HG02759 (cell line): ENCODE data around the gene DLST.

Experiments
- ATAC-seq: cut with Tn5 transposase; IDR thresholded peaks from one replicate; pipeline ENCODE4 v1.9.1; 2021; ENCODE audit warnings: mild to moderate bottlenecking, moderate library complexity; ENCODE audit not compliant: unreplicated experiment

Gene DLST

GRCh38 chr14:74881431-74882102, at the start of gene DLST:
DLST (plus strand) TSS chr14:74881916; CDS start chr14:74881954, 38 bp downstream.
- peak; percentile 96 for ATAC-seq

DNA sequence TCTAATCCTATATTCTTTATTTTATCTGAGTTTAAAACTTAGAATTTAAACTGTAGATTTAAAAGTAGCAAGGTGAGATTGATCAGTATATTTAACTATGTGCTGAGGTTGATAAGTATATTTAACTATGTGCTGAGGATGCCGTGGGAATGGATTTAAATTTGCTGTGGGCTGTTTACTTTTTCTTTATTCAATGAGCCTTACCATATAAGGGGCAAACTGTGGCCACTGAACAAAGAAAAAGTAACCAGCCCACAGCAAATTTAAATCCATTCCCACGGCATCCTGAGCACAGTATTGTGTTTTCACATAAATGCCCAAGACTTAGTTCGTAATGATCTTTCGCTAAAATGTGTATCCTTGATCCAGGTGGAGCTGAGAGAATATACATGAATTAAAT, 48.9 kb upstream of the DLST start:
- no peak for ATAC-seq

DNA sequence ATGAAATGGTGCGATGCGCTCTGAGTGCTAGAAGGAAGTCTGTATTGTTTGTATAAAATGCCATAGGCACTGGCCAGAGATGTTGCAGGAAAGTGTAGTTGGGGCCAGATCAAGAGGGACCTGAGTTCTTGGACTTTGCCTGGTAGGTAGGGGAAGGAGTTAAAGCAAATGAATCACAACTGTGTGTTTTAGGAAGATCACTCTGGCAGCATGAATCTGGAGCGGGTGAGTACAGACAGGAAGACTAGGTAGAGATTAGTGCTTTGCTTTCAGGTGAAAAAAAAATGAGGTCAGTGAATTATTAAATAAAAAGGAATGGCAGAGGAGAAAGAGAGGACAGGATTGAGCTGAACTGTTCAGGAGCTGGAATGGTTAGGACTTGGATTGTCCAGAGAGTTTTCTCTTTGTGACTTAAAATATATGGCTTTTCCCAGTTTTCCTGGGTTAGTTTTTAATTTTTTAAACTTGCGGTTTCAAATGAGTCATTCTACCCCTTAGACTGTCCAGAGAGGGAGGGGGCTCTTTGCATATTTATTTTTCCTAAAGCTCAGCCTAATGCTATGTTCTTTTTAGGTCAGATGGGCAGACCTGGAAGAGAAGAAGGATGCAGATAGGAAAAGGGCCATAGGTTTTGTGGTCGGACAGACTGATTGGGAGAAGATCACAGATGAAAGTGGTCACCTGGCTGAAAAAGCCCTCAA, 46.9 kb upstream of the DLST start:
- ATAC-seq: no peak

DNA sequence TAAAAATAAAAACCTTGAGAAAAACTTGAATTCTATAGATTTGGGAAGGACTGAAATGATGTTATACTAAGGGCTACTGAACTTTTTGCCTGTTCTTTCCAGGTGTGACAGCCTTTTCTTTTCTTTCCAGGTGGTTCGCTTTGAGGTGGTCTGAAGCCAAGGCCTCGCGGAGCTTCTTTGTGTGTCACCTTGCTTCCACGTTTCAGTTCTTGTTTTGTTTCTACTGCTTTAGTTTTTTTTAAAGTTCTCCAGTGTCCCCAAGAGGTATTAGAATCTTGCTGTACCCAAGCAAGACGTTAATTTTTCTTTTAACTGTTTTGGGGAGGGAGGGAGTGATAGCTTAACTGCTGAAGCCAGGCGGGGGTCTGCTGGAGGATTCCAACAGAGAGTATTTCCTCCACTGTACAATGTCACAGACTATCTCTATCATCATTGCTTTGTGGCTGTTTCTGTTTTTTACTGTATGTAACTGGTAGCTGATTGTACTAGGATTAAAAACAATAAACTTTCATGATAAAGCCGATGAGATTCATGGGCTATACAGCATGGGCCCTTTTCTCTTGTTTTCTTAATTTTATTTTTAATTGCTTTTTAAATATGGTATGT, 46.0 kb upstream of the DLST start:
- ATAC-seq: no peak

DNA sequence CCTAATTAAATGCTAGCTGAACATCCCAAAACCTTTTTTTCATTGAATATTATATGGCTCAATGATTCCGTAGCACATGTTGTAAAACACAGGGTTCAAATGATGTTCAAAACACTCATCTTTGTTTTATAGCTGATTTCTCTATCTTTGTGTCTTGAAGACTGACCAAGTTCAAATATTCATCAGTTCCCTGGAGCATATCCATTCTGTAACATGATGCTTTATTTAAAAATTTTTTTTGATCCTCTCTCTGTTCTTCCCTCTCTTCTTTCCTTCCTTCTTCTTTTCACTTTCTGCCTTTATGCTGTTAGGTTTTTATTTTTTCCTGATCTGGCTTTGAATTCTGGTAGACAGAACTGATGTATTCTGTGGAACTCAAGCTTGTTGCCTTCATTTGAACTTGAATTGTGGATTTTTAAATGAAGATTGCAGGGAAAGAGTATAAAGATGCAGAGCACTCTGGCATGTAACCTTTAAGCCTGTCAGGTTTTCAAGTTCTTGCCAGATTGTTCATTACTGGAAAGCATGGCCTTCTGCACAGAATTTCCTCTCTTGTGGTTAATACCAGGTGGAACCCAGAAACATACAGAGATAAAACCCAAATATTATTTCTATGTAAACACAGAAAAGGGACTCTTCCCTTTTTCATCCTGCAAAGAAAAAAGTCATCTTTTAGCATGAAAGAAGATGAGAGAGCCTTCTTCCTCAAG, 45.3 kb upstream of the DLST start:
- no peak for ATAC-seq

DNA sequence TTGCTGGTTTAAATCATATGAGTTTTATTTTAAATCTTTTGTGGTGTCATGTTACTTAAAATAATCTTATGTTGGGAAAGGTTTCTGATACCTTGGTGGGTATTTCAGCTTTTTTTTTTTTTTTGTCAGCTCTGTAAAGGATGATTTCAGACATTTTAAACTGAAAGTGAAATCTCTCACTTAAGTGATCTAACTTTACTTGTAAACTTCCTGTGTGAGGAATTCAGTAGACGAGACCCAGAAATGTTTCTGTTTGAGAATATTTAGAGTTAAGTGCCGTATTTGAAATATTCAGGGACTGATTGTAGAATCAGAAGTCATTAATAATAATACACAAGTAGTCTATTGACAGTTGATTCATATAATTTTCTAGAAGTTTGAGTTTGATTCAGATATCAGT, 43.5 kb upstream of the DLST start:
- ATAC-seq: no peak

- ATAC-seq: peak; percentile 45
Measured at GRCh38 chr14:74840603-74841030, 41.1 kb upstream of the DLST start.

- ATAC-seq: peak; percentile 79
Measured at GRCh38 chr14:74841230-74842207, 40.2 kb upstream of the DLST start.

GRCh38 chr14:74843653-74844052, 38.1 kb upstream of the DLST start:
- ATAC-seq: no peak

- no peak for ATAC-seq
Measured at GRCh38 chr14:74846168-74846567, 35.5 kb upstream of the DLST start.

DNA sequence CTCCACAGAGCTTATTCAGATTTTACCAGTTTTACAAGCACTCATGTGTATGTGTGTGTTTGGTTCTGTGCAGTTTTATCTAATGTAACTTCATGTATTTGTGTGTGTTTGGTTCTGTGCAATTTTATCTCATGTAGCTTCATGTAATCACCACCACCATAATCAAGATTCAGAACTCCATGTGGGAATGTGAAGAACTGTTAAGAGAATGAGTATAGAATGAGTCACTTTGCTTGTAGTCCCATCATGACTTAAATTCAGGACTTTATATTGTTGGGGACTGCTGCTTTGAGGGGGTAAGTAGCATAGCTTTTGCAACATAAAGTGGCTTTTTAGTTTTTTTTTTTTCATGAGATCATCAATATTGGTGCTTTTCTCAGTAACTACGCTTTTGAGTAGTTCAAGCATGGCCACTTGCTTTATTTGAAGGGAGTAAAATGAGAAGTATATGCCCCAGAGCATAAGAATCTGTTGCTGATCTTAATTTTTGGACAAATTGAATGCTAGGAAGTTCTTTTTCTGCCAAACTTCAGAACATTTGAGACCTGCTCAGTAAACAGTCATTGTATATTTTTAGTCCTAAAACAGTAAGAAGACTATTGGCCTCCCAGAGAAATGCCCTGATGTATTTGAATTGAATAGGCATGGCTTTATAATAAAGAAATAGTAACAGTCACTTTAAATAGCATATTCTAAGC, 34.6 kb upstream of the DLST start:
- no peak for ATAC-seq

- no peak for ATAC-seq
Measured at GRCh38 chr14:74848768-74849167, 32.9 kb upstream of the DLST start.

DNA sequence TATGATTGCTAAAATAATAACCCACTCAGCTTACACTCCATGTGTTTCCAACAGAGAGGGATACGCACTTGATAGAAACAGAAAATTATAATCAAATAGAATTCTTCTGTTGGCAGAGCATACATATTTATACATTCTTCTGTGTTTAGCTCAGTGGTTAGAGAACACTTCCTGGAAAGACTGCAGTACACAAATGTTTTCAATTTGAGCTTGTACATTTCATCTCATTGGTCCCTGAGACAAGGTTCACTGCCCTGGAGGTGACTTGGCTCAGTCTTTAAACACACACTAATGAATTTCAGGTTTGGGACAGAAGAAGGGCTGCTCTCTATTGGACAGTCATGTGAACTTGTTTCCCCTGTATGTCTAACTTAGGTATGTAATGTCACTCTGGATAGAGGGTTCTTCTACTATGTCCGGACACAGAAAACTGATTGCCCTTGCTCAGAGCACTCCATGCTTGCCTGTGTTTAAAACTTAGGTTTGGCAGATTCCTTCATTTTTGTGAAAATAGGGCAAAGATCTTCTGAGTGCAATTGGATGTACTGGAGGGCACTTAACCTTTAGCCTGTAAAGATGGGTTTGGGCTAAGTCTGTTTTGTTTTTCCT, 28.7 kb upstream of the DLST start:
- ATAC-seq: no peak

- no peak for ATAC-seq
Measured at GRCh38 chr14:74853581-74853980, 28.1 kb upstream of the DLST start.

GRCh38 chr14:74855021-74855420, 26.7 kb upstream of the DLST start:
- ATAC-seq: no peak

GRCh38 chr14:74855945-74856344, 25.8 kb upstream of the DLST start:
- no peak for ATAC-seq

DNA sequence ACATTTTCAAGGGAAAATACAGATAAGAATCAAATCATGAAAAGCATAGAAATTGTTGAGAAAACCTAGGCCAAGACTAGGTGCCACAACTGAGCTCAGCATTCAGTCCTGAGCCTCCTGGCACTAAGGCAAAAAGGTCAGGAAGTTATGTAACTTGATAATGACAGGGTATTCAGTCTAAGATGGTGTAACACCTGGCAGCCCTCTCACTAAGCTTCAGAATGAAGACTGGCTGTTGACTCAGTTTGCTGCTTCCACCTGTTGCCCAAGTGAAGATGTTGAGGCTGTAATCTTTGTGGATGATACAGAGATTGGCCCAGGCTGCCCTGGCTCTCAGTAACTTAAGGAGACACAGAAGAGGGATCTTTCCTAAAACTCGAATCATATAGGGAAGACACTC, 25.4 kb upstream of the DLST start:
- ATAC-seq: no peak

DNA sequence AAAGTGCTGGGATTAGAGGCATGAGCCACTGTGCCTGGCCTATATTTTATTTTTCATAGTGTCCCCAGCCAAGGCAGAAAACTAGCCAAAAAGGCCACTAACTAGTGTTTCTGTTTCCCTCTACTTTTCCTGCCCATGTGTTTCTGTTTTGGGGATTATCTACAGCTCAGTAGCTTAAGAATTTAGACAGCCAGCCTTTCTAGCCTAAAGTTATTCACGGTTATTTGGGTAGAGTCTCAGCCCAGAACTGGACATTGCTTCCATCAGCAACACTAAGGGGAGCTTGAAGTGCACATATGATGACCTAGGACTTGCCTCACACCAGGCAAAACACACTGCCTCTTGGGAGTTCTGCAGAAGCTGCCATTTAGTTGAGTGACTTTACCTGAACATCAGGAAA, 23.7 kb upstream of the DLST start:
- no peak for ATAC-seq

DNA sequence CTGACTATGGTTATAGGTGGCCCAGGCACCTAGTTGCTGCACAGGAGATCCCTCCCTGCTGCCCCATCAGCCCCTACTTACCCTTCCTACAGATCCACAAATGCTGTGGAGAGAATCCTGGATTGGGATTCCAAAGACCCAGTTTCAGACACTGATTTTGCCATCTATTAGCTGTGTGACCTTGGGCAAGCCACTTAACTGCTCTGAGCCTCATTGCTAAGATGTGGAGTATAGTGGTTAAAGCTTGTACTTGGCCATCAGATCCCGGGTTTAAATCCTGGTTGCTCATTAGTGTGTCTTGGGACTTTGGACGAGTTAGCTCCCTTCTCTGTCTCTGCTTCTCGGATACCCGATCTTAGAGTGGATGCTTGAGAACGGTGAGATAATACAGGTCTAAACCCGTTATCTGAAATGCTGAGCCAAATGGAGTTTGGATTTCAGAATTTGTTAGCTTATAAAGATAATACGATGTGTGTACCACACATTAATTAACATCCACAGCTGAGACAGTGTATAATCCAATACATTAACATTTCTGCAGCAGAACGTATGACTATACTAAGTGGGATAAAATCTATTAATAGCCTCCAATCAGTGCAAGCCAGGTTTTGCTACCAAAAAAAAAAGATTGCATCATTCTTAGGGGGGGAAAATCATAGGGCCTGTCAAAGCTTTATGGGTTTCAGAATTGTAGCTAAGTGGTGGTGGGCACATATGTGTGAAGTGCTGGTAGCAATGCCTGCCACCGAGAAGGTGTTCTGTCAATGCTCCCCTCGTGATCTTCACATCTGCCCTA, 21.8 kb upstream of the DLST start:
- ATAC-seq: no peak
